Body of pancreas (tissue), 4 donors: Measurements from ENCODE around the gene PLD1.

Experiments
- POLR2A ChIP-seq, 3 donors: fragments of 450-650 bp; IDR thresholded peaks; one replicate each; pipeline ENCODE4 v1.6.1; 2016; ENCODE audit warnings: antibody characterized with exemption in 3 of 3, mild to moderate bottlenecking in 2 of 3
- TF ChIP-seq, protein P1 (sequence below), 7 experiments: fragments of 450-650 bp in 4 of 7; fragments of 200-600 bp in 3 of 7; sonication (generic) in 3 of 7; IDR thresholded peaks; one replicate each; pipeline ENCODE4 v1.5.1; 2016 to 2019; ENCODE audit warnings: antibody characterized with exemption in 7 of 7

- TF ChIP-seq, protein P1, sequence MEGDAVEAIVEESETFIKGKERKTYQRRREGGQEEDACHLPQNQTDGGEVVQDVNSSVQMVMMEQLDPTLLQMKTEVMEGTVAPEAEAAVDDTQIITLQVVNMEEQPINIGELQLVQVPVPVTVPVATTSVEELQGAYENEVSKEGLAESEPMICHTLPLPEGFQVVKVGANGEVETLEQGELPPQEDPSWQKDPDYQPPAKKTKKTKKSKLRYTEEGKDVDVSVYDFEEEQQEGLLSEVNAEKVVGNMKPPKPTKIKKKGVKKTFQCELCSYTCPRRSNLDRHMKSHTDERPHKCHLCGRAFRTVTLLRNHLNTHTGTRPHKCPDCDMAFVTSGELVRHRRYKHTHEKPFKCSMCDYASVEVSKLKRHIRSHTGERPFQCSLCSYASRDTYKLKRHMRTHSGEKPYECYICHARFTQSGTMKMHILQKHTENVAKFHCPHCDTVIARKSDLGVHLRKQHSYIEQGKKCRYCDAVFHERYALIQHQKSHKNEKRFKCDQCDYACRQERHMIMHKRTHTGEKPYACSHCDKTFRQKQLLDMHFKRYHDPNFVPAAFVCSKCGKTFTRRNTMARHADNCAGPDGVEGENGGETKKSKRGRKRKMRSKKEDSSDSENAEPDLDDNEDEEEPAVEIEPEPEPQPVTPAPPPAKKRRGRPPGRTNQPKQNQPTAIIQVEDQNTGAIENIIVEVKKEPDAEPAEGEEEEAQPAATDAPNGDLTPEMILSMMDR (IDR thresholded peaks at IDR 0.05): no peak
- TF ChIP-seq POLR2A (IDR thresholded peaks at IDR 0.05): no peak
Measured at GRCh38 chr3:171710359-171710758, 99.9 kb downstream of the PLD1 start.
